NCI-H2171 treated with DMSO at 0.1 percent for 48 hours (cell line): ENCODE measurements around the gene SH2D3C.
A peak's percentile ranks its signal among the peaks of the same experiment; 100 is the strongest.
"Not testable (repeated sequence)": the region's sequence is repeated elsewhere in the genome, so short reads cannot be mapped to it uniquely, and the experiment has no call there.

Experiments used
- DNase-seq: peaks from one replicate; lab custom pipeline; 2025; lab: John Stamatoyannopoulos, UW

The SH2D3C gene

DNA sequence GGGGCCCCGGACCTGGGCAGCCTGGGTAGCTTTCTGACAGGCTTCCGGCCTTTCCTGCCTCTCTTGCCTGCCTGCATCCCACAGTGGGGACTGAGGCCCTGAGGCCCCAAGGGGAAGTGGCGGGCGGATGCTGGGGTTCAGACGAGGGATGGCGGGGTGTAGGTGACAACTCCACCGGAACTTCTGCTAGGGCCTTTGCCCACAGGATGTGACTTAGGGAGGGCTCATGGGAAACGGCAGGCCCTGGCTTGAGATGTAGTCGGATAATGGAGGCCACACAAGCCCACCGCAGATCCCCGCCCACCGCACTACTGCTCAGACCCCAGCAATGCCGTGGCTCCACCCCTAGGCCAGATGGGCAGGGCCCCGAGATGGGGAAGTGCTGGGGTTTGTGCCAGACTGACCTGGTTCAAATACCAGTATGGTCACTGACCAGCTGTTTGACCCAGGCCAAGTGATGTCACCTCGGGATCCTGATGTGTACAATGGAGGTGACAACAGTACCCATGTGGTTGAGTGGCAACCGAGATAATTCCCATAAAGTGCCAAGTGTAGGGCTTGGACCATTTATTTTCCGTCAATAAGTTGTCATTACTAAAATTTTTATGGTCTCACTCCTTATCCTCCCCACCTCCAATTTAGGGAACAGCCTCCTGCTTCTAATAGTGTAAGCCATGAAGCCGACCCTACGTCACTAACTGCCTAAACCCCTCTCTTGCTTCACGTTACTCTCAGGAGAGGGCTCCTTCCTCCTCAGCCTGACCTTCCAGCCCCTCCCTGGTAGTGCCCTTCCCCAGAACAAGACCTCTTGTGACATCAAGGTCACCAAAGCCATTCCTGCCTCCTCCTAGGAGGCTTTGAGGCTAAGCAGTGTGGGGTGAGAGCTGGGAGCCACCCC lies 4.9 kb upstream of the SH2D3C start:
- DNase-seq, result no peak

GRCh38 chr9:127781806-127782205 lies 3.3 kb upstream of the SH2D3C start:
- DNase-seq, result no peak

DNA sequence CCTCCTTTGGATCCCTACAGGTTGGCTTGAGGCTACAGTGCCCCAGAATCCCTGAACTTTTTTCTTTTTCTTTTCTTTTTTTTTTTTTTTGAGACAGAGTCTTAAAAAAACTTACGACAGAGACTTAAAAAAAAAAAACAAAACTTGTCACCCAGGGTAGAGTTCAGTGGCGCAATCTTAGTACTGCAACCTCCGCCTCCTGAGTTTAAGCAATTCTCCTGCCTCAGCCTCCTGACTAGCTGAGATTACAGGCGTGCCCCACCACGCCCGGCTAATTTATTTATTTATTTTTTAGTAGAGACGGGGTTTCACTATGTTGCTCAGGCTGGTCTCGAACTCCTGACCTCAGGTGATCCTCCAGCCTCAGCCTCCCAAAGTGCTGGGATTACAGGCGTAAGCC lies 2.4 kb upstream of the SH2D3C start:
- DNase-seq, result not testable (repeated sequence)

GRCh38 chr9:127780126-127780885 lies 1.8 kb upstream of the SH2D3C start:
- no peak for DNase-seq

DNA sequence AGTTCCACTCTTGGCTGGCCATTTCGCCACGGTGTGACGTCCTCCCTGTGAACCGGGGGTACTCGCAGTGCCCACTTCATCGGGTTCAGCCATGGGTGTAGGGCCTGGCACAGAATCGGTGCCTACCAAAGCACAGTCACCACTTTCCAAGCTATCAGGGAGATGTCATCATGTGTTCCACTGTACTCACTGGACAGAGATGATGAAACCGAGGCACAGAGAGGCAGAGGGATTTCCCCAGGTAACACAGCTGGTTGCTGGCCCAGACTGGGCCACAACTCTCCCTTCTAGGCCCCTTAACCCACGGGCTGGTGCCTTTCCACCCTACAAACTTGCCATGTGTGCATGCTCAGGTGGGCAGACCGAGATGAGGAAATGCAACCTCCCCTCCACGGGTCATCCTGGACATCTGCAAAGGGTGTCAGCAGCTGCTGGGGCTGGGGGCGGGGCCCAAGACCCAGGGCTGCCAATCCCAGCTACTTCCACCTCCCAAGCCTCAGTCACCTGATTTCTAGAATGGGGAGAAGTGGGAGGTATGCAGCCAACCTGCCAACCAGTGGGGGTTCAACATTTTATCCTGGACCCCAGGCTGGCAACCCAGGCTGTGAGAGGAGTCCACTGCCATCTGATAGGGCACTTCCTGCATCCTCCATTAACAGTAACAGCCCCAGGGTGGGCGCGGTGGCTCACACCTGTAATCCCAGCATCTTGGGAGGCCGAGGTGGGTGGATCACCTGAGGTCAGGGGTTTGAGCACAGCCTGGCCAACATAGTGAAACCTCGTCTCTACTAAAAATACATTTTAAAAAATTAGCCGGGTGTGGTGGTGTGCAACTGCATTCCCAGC lies 893 bp upstream of the SH2D3C start:
- DNase-seq, result no peak

- no peak for DNase-seq
Observed at GRCh38 chr9:127777368-127777980, 992 bp downstream of the SH2D3C start.

DNA sequence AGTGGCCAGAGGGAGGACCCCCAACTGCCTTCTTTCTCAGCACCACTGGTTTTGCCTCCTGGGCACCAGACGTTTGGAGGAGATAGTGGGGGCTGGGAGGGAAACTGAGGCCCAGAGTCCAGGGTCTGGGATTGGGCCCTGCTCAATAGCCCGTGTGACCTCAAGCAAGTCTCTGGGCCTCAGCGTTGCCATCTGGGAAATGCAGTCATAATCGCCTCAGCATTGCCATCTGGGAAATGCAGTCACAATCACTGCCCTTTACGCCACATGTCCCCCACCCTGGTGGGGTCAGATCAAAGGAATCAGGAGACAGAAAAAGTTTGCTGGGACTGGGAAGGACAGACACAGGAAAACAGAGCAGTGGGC lies 1.6 kb downstream of the SH2D3C start:
- DNase-seq, result no peak

DNA sequence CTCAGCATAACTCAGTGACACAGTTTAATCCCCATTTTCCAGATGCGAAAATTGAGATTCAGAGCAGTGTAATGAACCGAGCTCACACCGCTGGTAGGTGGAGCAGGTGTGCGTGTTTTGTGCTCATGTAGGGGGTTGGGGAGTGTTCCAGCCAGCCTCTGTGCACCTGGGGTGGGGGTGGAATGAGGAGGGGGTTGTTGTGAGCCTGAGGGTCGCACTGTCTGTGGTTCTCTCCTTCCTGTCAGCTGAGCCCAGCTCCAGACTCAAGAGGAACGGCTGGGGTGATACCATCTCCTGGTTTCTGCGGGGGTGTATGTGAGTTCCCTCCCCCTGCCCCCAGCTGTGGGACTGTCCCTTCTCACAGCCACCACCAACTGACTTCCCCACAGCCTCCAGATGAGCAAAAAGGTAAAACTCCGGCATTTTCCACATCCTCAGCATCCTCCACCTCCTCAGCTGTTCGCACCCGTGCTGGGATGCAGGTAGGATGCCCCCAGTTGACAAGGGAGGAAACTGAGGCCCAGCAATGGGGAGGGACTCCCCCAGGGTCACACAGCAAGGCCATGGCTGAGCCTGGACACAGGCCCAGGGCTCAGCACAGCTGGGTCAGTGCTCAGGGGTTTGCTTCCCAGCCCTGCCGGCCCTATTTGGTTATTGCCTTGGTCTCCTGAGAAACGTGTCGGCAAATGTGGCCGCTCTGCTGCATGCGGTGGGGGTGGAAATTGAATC lies 2.1 kb downstream of the SH2D3C start:
- peak; percentile 16 for DNase-seq

- no peak for DNase-seq
Observed at GRCh38 chr9:127773981-127774380, 4.5 kb downstream of the SH2D3C start.

DNA sequence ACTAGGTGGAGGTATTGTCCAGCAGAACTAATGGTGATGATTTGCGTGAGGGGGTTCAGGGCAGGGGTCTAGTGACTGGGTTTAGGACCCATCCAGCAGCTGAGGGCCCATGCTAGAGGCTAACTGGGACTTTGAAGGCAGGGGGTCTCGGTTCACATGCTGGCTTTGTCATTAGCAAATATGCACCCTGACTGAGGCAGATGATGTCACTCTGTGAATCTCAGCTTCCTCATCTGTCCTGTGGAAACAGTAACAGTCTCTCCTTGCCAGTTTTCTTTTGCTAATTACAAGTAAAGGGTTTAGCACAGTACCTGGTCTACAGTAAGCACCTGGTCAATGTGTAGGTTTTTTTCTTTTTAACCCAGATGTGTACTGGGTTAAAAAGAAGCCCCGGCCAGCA lies 5.2 kb downstream of the SH2D3C start:
- no peak for DNase-seq

- no peak for DNase-seq
Observed at GRCh38 chr9:127772603-127773002, 5.9 kb downstream of the SH2D3C start.

- no peak for DNase-seq
Observed at GRCh38 chr9:127771570-127772189, 6.8 kb downstream of the SH2D3C start.

DNA sequence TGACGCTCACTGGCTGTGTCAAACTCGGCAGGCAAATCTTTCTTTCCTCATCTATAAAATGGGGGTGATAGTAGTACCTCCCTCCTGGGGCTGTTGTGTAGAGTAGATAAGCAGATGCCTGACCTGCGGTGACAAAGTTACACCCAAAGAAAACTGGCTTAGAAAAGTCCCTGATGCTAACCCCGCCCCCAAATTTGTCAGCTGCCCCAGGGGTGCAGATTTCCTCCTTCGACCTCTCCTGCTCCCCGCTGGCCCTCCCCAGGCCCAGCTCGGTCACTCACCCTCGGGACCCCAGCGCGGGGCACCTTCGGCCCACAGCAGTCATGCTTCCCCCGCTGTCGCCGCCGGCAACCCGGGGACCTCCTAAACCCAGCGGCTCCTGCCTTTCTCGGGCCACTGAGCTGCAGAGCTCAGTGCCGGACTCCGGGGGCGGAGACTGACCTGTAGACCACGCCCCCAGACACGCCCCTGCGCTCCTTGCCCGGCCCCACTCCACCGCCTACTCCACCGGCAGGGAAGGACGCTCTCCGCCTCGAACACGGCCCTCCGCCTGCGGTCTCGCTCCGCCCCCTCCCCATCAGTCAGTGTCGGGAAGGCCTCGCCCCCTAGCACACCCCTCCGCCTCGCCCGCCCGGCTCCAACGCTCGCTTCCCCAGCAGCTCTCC lies 7.4 kb downstream of the SH2D3C start:
- DNase-seq, result peak; percentile 100

DNA sequence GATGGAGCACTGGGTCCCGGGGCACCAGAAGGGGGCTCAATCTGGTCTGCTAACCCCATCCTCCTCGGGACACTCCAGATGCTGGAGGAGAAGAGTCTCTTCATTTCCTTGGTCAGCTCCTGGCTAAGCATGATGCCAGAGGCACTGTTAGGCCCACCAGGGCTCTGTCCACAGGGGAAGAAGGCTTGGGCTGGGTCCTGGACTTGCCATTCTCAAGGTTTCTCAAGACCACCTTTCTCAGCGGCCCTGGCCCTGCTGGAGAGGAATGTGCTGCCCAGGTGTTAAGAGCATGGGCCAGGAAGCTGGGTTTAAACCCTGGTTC lies 7.9 kb downstream of the SH2D3C start:
- DNase-seq, result no peak

- no peak for DNase-seq
Observed at GRCh38 chr9:127769929-127770582, 8.4 kb downstream of the SH2D3C start.

DNA sequence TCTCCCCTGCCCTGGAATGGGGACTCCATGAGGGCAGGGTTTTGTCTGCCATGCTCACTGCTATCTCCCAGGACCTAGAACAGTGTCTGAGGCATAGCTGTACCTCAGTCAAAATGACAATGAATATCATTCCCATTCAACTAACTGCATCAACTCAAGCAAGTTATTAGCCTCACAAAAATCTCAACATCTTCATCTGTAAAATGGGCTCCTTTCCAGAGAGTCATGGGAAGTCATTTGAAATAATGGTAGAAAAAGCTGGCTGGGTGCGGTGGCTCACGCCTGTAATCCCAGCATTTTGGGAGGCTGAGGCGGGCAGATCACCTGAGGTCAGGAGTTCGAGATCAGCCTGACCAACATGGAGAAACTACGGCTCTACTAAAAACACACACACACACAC lies 9.4 kb downstream of the SH2D3C start:
- no peak for DNase-seq

- no peak for DNase-seq
Observed at GRCh38 chr9:127768698-127769097, 9.8 kb downstream of the SH2D3C start.

DNA sequence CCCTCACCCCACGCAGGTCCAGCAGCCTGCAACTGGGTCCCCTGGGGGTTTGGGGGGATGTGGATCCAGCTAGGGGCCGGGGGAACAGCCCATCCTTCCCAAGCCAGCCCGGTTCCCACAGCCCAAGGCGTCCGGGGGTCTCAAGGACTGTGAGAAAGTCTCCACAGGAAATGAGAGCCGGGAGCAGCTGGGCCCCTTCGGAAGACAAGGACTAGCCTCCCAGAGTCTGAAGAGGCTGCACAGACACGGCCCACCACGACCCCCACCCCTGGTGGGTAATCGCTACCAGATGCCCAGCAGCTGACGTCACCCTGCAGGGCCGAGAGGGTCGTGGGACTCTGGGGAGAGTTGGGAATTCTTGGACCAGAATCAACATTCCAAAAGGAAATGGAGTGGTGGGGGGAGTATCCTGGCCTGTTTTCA lies 10.5 kb downstream of the SH2D3C start:
- no peak for DNase-seq

GRCh38 chr9:127767410-127767809 lies 11.1 kb downstream of the SH2D3C start:
- DNase-seq, result peak; percentile 87

DNA sequence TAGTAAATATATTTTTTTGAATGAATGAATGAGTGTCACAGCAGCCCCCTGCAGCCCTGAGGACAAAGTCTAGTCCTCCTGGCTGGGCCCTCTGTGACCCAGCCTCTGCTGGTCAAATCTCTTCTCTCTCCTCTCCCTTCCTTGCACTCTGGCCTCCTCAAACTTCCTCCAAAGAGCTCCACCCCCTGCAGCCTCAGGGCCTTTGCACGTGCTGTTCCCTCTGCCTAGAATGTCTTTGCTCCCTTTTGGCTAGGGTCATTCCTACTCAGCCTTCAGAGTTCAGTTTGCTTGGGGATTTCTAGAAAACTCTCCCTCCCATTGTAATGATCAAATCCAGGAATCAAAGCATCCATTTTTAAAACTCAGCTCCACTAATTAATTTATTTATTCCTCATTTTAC lies 13.0 kb downstream of the SH2D3C start:
- no peak for DNase-seq
